GM19240 (cell line): ENCODE measurements around the gene BNC1.
"Not testable (repeated sequence)": the region's sequence is repeated elsewhere in the genome, so short reads cannot be mapped to it uniquely, and the experiment has no call there.

Source experiments
- DNase-seq: peaks from one replicate; pipeline ENCODE4 v3.0.0; 2011; ENCODE audit warnings: low spot score; ENCODE audit not compliant: insufficient read length

BNC1 gene

DNA sequence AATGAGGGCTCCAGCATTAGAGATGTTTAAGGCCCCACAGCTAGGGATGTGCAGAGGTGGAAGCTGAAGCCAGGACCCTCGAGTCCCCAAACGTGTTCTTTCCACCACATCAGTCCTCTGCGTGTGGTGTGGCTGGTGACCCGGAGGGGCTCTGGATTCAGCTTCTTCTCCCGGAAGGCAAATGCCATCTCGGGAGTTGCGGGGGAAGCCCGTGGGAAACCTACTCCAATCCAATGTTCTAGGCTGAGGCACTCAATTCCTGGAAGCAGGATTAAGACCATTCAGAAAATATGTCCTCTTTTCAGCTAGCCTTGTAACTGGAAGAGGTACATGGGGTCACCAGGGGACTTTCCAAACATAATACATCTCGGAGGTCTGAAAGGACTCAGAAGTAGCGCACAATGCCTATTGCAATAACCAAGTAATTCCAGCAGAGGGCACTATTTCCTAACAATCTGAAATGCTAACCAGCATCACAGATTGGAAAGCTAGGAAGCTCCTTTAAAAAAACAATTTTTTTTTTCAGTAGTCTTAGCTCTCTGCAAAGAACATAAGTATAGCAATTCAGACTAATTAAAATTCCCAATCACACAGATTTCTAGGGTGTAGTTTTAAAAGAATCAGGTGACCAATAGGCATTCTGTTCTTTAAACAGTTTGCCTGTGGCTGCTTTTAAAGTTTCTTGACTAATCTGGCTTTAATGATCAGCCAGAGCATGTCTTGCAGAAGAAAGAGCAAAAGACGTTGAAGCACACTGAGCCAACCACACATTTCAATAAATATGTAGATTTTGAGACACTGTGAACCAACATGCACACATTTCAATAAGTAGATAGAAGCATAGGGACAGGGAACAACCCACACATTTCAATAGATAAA is 36.1 kb downstream of the BNC1 start:
- DNase-seq: no peak

DNA sequence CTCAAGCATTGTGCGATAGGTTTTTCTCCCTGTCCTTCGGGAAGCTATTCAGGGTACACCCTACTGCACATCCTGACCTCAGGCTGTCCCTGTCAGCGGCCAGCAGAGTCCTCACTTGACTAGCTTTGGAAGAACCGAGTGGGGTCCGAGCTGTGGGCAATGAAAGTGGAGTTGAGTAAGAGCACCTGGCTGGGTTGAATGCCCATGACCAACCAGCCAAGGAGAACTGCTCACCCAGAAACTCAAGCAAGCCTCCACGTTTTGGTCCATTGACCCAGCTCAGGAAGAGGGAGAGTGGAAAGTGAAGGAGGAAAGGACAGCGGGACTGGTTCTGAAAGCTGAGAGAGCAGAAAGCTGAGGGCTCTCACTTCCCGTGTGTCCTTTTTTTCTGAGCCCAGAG is 40.8 kb downstream of the BNC1 start:
- DNase-seq: no peak

DNA sequence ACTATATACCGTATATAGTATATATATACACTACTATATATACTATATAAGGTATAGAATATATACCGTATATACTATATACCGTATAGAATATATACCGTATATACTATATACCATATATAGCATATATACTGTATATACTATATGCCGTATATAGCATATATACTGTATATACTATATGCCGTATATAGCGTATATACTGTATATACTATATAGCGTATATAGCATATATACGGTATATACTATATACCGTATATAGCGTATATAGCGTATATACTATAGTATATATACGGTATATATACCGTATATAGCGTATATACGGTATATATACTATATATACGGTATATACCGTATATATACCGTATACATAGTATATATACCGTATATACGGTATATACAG is 54.2 kb downstream of the BNC1 start:
- no peak for DNase-seq

DNA sequence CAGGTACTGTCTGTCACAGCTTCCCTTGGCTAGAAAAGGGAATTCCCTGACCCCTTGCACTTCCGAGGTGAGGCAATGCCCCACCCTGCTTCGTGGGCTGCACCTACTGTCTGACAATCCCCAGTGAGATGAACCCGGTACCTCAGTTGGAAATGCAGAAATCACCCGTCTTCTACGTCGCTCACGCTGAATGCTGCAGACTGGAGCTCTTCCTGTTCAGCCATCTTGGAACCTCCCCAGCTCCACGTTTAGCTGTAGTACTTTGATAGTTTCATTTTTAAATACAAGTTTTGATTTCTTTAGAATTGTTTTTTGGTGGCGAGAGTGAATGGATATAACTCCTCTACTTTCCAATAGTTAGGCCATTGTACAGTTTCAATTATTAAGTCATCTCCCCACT is 59.0 kb downstream of the BNC1 start:
- DNase-seq: no peak

DNA sequence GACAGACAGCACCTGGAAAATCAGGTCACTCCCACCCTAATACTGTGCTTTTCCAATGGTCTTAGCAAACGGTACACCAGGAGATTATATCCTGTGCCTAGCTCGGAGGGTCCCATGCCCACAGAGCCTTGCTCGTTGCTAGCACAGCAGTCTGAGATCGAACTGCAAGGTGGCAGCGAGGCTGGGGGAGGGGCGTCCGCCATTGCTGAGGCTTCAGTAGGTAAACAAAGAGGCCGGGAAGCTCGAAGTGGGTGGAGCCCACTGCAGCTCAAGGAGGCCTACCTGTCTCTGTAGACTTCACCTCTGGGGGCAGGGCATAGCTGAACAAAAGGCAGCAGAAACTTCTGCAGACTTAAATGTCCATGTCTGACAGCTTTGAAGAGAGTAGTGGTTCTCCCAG is 62.7 kb downstream of the BNC1 start:
- not testable (repeated sequence) for DNase-seq

DNA sequence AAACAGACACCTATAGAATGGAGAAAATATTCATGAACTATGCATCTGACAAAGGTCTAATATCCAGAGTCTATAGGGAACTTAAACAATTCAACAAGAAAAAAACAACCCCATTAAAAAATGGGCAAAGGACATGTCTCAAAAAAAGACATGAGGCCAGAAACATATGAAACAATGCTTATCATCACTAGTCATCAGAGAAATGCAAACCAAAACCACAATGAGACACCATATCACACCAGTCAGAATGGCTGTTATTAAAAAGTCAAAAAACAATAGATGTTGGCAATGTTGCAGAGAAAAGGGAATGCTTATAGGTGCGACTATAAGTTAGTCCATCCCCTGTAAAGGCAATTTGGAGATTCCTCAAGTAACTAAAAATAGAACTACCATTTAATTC is 65.4 kb downstream of the BNC1 start:
- no peak for DNase-seq

DNA sequence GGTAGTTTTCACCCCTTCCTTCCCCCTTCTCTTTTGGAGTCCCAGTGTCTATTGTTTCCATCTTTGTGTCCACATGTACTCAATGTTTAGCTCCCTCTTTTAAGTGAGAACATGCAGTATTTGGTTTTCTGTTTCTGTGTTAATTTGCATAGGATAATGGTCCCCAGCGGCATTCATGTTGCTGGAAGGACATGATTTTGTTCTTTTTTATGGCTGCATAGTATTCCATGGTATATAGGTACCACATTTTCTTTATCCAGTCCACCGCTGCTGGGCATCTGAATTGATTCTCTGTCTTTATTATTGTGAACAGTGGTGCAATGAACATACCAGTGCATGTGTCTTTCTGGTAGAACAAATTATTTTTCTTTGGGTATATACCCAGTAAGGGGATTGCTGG is 69.2 kb downstream of the BNC1 start:
- no peak for DNase-seq

DNA sequence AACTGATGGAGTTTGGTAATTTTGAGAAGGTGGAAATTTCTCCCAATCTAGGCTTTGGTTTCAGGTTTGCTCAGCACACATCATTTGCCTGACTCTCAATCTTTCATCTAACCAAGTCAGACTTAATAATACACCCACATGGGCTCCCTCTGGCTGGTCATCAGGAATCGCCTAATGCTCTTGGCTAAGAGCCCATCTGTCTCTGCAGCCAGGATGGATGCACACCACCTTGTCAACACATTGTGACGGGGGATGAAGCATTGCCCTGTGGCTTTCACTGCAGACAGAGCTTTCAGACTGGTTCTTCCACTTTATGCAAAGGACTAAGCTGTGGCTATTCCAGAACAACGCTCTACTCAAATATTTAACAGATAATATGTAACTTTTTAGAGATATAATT is 73.8 kb downstream of the BNC1 start:
- DNase-seq: no peak

DNA sequence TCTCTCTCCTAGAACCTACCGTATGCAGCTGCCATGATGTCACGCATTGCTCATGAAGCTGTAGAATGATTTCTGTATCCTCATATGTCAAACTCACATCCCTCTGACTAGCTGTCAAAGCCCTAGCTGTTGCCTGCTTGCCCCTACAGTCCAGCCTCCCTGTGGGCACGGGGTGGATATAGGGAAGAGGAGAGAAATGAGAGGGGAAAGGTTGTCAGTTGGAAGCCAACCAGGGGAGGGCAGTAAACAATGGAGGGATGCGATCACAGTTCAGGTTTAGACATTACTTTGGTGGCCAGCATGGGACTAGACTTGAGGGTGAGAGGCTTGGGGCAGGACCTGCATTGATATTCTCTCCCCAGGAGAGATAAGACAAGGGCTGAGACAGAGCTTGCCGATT is 75.1 kb downstream of the BNC1 start:
- DNase-seq: no peak

DNA sequence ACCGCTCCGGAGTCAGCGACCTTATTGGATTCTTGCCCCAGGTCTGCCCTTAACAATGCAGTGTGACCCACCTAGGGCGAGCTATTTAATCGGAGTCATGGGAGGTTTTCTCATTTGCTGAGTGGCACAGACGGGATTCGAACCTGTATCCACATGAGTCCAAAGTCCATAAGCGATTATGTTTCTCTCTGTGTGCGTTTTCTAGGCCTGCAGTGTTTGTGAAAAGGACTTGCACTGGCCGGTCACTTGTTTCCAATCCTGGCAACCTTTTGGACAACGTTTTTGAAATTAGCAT is 76.2 kb downstream of the BNC1 start:
- no peak for DNase-seq

DNA sequence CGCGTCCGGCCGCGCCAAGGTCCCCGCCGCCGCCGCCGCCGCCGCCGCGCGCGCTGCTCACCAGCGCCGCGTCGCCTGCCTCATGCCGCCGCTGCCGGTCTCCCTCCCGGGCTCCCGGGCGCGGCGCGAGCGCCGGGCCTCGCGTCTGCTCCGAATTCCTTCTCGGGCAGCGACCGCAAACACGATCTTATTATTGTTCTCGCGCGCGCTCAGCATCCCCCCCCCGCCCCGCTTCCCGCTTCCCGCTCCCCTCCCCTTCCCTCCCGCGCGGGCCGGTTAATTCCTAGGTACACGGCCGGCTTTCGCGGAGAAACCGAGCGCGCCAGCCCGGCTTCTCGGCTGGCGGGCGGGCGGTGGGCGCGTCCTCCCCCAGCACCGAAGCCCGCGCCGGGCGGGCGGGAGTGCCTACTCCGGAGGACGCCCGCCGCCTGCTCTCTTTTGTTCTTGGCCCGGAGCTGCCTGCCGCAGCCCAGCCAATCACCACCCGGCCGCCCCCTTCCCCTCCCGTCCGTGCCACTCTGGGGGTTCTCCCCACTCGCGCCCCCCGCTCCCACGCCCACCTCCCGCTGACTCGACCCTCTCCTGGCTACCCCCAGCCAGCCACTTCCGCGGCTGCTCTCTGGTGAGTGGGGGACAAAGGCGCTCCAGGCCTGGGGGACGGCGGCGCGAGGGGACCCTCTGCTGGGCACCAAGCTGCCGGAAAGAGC is 76.7 kb downstream of the BNC1 start, which contains the start of gene HDGFL3:
HDGFL3 (minus strand) TSS at position 164 of the 707 bp plus-strand sequence. CDS start 409 bp downstream, outside the sequence.
- DNase-seq: no peak

DNA sequence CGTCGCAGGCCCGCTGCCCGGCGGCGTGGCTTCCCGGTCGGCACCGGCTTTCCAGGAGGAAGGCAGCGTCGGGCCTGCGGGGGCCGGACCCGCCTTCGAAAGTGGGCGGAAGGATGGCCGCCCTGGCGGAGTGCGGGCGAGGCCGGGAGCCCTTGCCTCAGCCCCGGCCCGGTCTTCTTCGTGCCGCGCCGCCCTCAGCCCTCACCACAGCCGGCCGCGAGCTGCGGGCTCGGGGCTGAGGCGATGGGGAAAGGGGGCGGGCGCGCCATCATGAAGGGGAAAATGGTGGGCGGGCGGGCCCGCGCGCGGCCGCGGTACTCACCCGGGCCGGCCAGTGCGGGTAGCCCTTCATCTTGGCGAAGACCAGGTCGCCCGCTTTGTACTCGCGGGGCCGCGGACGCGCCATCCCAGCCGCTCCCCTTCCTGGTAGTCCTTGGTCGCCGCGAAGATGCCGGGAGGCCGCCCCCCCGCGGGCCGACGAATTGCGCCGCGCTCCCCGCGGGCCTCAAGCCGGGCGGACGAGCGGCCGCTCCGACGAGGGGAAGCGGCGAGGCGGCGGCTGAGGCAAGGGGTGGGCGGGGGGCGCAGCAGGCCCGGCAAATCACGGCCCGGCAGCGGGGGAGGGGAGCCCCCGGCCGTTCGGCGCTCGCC is 77.3 kb downstream of the BNC1 start:
- no peak for DNase-seq

DNA sequence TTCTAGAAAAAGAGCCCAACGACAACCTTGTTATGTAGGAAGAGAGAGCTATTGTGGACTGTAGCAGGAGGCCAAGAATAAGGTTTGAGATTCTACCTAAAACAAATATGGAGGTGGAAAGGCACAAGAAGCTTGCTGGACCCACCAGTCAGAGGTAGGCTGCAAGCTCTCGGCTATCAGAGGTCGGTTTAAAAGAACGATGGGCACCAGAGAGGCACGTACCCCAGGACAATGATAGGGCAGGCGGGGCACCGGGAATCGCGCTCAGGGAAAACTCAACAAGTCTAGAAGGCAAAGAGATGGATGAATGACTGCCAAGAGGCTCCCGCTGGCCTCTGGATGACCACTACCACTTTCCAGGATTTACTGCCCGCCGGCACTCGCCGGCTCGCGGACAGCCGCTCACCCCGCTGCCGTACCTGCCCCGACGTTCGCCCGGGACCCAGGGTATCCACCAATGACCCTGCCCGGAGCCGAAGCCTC is 77.9 kb downstream of the BNC1 start:
- DNase-seq: no peak
